ENCODE data around the gene P2RX7. TPM values are rescaled to one million over a fixed set of nuclear protein-coding genes. Genes with fewer than 3 reads are reported as not detected.

P2RX7 gene
- total and polyA plus RNA-seq, 9 of the 15 experiments (the other 6 are each of a cell fraction or from before 2014, with no cell fraction given), result 0.04 to 0.65 (median 0.30) TPM

DNA sequence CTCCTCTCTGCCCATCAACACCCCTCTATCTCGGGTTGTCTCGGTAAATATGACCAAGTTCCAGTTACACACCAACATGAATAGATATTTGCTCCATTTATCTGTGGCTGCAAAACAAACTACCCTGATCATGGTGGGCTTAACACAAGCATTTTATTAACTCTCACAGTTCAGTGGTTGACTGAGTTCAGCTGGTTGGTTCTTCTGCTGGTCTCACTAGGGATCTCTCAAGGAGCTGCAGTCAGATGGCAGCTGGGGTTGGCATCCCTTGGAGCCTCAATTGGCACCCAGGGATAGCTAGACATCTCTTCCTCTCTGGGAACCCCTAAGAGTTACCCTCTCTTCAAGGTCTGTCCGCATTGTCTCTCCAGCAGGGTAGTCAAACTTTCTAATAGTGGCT lies 25.4 kb downstream of the P2RX7 start:
- H3K9me3 ChIP-seq (replicated peaks; ENCODE audit: control insufficient read depth, insufficient read depth, low read depth, low read length), result no peaks in the 10 kb centered on the region
- ATAC-seq (no peak), FAIRE-seq (no peak), DNase-seq (ENCODE audit: extremely low read depth in 1 of 4, low spot score in 3 of 4) (no peak)
- H4K20me1 ChIP-seq (replicated peaks; ENCODE audit: control insufficient read depth, insufficient read depth, low read length), result no peaks in the 10 kb centered on the region
- H3K36me3 ChIP-seq (ENCODE audit: control insufficient read depth, insufficient read depth, low read length), result no peaks in the 10 kb centered on the region
- no peak for TF ChIP-seq NR2C1 (IDR thresholded peaks at IDR 0.05)
- TF ChIP-seq NR2C1 (tag; IDR thresholded peaks at IDR 0.05), result no peak
- TF ChIP-seq, protein P1, sequence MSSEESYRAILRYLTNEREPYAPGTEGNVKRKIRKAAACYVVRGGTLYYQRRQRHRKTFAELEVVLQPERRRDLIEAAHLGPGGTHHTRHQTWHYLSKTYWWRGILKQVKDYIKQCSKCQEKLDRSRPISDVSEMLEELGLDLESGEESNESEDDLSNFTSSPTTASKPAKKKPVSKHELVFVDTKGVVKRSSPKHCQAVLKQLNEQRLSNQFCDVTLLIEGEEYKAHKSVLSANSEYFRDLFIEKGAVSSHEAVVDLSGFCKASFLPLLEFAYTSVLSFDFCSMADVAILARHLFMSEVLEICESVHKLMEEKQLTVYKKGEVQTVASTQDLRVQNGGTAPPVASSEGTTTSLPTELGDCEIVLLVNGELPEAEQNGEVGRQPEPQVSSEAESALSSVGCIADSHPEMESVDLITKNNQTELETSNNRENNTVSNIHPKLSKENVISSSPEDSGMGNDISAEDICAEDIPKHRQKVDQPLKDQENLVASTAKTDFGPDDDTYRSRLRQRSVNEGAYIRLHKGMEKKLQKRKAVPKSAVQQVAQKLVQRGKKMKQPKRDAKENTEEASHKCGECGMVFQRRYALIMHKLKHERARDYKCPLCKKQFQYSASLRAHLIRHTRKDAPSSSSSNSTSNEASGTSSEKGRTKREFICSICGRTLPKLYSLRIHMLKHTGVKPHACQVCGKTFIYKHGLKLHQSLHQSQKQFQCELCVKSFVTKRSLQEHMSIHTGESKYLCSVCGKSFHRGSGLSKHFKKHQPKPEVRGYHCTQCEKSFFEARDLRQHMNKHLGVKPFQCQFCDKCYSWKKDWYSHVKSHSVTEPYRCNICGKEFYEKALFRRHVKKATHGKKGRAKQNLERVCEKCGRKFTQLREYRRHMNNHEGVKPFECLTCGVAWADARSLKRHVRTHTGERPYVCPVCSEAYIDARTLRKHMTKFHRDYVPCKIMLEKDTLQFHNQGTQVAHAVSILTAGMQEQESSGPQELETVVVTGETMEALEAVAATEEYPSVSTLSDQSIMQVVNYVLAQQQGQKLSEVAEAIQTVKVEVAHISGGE (CRISPR knock-in tag; IDR thresholded peaks at IDR 0.05), result 0 out of 6 replicates have a peak, but pooled peaks of 1 of the 3 experiments have one; percentile 16
- TF ChIP-seq THRAP3 (IDR thresholded peaks at IDR 0.05; ENCODE audit: borderline replicate concordance), result no peak
- no peak overlapping the region for H3K27ac ChIP-seq (ENCODE audit: extremely low read depth, low read depth, low read length)
- H3K9ac ChIP-seq (ENCODE audit: insufficient read depth in 1 of 2, low read depth in 2 of 2, low read length in 2 of 2), result no peak overlapping the region
- in situ Hi-C loops (cut with MboI) (no loop called here), intact Hi-C loops (cut with micrococcal nuclease) (no loop called here)
- no peak overlapping the region for H2AFZ ChIP-seq (ENCODE audit: low read depth, low read length)
- no peaks in the 10 kb centered on the region for H3K9me1 ChIP-seq (ENCODE audit: control insufficient read depth, insufficient read depth, low read length)
- WGBS (ENCODE audit: insufficient coverage, low coverage, missing lambda C conversion rate), result 56% methylated on average over 3 of the region's 3 CpGs
- H3K4me1 ChIP-seq (replicated peaks in 1 of 2; ENCODE audit: control insufficient read depth in 2 of 2, insufficient read depth in 2 of 2, low read length in 2 of 2), result peaks cover 4 to 6% of the 10 kb centered on the region in 2 experiments; a peak in 3 of 5 replicates
- no peaks in the 10 kb centered on the region for H3K79me2 ChIP-seq (ENCODE audit: control insufficient read depth, insufficient read depth, low read length)
- H3K27me3 ChIP-seq (ENCODE audit: control insufficient read depth in 2 of 2, insufficient read depth in 2 of 2, low read length in 2 of 2), result peaks cover 3 to 13% of the 10 kb centered on the region in 2 experiments; a peak in 2 of 5 replicates
- no TSS peak for BruUV-seq (replicated peaks)
- no peak overlapping the region for H3K4me3 ChIP-seq
- ChIA-PET POLR2A (interaction anchor here (0.9 to 1.0 kb wide), 2 partner anchors 12 to 27 kb away, joined by 3 to 4 read pairs; no protein-coding TSS in a partner anchor), CTCF (ENCODE audit: low intra/inter-chr PET ratio) (no interaction called here)
- no peak overlapping the region for H3K4me2 ChIP-seq (ENCODE audit: insufficient read depth, low read length)
